ENCODE results near the gene ANKRD11.
"Not testable (repeated sequence)": the region's sequence is repeated elsewhere in the genome, so short reads cannot be mapped to it uniquely, and the experiment has no call there.

ANKRD11 gene

DNA sequence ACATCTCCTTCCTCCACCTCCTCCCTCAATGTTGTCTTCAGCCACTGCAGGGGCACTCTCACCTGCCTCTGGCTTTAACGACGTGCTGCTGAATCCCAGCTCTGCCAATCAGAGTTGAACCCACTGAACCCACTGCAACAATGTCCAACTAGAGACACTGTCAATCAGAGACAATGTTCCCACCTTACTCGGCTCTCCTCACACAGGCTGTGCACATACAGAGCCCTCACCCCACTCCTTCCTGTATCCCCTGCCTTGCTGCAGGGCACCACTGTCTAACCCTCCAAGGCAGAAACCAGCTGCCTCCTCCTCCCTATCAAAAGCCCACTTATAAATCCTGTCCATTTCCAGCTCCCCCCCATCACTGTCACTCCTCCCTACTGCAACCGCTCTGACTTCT lies 58.7 kb downstream of the ANKRD11 start:
- H3K79me1 ChIP-seq (ENCODE audit: low read depth, low read length): peaks cover 16% of the 10 kb centered on the region
- no peak overlapping the region for H2BK5ac ChIP-seq (ENCODE audit: low read length)
- no peak overlapping the region for H2BK15ac ChIP-seq (ENCODE audit: low read length)
- no peak overlapping the region for H3K4me3 ChIP-seq (ENCODE audit: low read length in 2 of 2)
- WGBS, 2 donors (ENCODE audit: extremely low coverage in 2 of 2, insufficient read length in 2 of 2, insufficient replicate concordance in 1 of 2): no CpG with 5 or more reads among the region's 4 CpGs
- H3K9me3 ChIP-seq (replicated peaks in 1 of 2; ENCODE audit: control insufficient read depth in 2 of 2, insufficient read depth in 1 of 2, low read depth in 1 of 2, low read length in 2 of 2): no peaks in the 10 kb centered on the region
- H4K8ac ChIP-seq (ENCODE audit: low read depth, low read length): no peak overlapping the region
- no peak overlapping the region for H3K4me2 ChIP-seq (ENCODE audit: insufficient read depth, low read length, poor library complexity, severe bottlenecking)
- H3K36me3 ChIP-seq (replicated peaks in 1 of 2; ENCODE audit: control insufficient read depth in 2 of 2, insufficient read depth in 2 of 2, low read length in 2 of 2): peaks cover 0 to 50% of the 10 kb centered on the region in 2 donors
- H4K91ac ChIP-seq (ENCODE audit: low read depth, low read length, poor library complexity): no peak overlapping the region
- DNase-seq (ENCODE audit: low spot score): no peak
- no peak overlapping the region for H3K23ac ChIP-seq (ENCODE audit: low read depth, low read length, poor library complexity)
- H3K18ac ChIP-seq (ENCODE audit: low read length): peak overlapping the region; percentile 6
- no peak overlapping the region for H2AFZ ChIP-seq (ENCODE audit: low read length)
- peak overlapping the region; percentile 15 for H3K27ac ChIP-seq (replicated peaks; ENCODE audit: low read length)
- no peak overlapping the region for H2BK120ac ChIP-seq (ENCODE audit: low read depth, low read length)
- H3K27me3 ChIP-seq (ENCODE audit: control insufficient read depth in 3 of 3, insufficient read depth in 3 of 3, low read depth in 1 of 3, low read length in 3 of 3): no peaks in the 10 kb centered on the region
- no peak overlapping the region for H3K4ac ChIP-seq (ENCODE audit: low read length)
- no peak overlapping the region for H3K9ac ChIP-seq (ENCODE audit: low read depth, low read length, poor library complexity)
- H2BK12ac ChIP-seq (ENCODE audit: low read length): no peak overlapping the region
- no peak overlapping the region for H2AK5ac ChIP-seq (ENCODE audit: low read depth, low read length)
- H3K4me1 ChIP-seq (ENCODE audit: control insufficient read depth in 2 of 2, insufficient read depth in 1 of 2, low read depth in 1 of 2, low read length in 2 of 2): peaks cover 2 to 19% of the 10 kb centered on the region in 2 donors
- H3K14ac ChIP-seq (ENCODE audit: low read length): no peak overlapping the region

DNA sequence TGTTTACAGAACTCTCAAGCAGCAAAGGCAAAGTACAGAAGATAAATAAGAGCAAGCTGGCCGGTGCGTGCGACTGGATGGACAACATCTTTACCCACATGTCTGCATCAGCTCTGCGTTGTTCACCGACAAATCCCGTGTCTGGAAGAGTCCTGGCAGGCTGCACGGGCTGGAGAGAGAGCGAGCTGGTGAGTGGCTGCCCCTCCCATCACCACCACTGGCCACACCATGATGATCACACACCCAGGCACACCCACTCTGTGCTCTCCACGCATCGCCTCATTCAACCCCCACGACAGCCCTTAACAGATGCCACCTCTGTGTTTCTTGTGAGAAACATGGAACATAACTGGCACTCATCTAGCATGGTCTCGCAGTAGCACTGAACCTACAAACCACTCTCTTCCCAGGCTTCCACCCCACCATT lies 59.2 kb downstream of the ANKRD11 start:
- H3K27me3 ChIP-seq (ENCODE audit: control insufficient read depth in 3 of 3, insufficient read depth in 3 of 3, low read depth in 1 of 3, low read length in 3 of 3): no peaks in the 10 kb centered on the region
- H3K27ac ChIP-seq (replicated peaks; ENCODE audit: low read length): no peak overlapping the region

DNA sequence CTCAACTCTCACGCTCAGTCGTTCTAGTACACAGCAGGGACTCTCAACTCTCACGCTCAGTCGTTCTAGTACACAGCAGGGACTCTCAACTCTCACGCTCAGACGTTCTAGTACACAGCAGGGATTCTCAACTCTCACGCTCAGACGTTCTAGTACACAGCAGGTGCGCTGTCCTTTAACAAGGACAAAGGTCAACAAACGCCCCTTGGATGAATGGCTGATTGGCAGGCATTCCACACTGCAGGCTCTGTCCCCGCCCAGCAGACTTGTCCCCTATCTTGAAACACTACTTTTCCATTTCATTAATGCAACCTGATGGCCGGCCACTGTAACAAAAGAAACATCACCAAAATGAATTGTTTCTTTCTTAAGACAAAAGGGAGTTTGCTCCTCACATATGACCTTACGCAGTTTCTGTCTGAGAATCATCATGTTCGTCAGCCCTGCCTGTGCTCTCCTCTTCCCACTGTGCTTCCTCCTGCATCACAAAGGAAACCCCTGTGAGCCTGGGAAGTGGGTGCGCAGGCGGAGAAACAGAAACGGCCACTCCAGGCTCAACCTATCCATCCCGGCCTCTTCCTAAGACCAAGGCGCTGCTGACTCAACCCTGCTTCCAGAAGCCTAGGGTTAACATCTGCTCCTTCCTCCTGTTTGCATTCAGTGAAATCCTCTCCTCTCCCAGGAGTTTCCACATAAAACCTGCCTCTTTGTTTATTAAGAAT lies 59.8 kb downstream of the ANKRD11 start:
- Histone ChIP-seq H3K4me1 (ENCODE audit: control insufficient read depth in 2 of 2, insufficient read depth in 1 of 2, low read depth in 1 of 2, low read length in 2 of 2) (peaks cover 2 to 20% of the 10 kb centered on the region in 2 donors), H3K9ac (ENCODE audit: low read depth, low read length, poor library complexity) (no peak overlapping the region), H2AK5ac (ENCODE audit: low read depth, low read length) (no peak overlapping the region), H3K79me1 (ENCODE audit: low read depth, low read length) (peaks cover 14% of the 10 kb centered on the region), H3K4me3 (ENCODE audit: low read length in 2 of 2) (no peak overlapping the region), H2BK5ac (ENCODE audit: low read length) (no peak overlapping the region), H2BK120ac (ENCODE audit: low read depth, low read length) (no peak overlapping the region), H2BK15ac (ENCODE audit: low read length) (no peak overlapping the region), H2AFZ (ENCODE audit: low read length) (no peak overlapping the region), H4K8ac (ENCODE audit: low read depth, low read length) (no peak overlapping the region), H3K18ac (ENCODE audit: low read length) (no peak overlapping the region), H3K36me3 (replicated peaks in 1 of 2; ENCODE audit: control insufficient read depth in 2 of 2, insufficient read depth in 2 of 2, low read length in 2 of 2) (peaks cover 0 to 50% of the 10 kb centered on the region in 2 donors), H3K4ac (ENCODE audit: low read length) (no peak overlapping the region), H4K91ac (ENCODE audit: low read depth, low read length, poor library complexity) (no peak overlapping the region), H3K4me2 (ENCODE audit: insufficient read depth, low read length, poor library complexity, severe bottlenecking) (no peak overlapping the region), H3K27ac (replicated peaks; ENCODE audit: low read length) (no peak overlapping the region), H2BK12ac (ENCODE audit: low read length) (no peak overlapping the region), H3K23ac (ENCODE audit: low read depth, low read length, poor library complexity) (no peak overlapping the region), H3K27me3 (ENCODE audit: control insufficient read depth in 3 of 3, insufficient read depth in 3 of 3, low read depth in 1 of 3, low read length in 3 of 3) (no peaks in the 10 kb centered on the region), H3K14ac (ENCODE audit: low read length) (no peak overlapping the region), H3K9me3 (replicated peaks in 1 of 2; ENCODE audit: control insufficient read depth in 2 of 2, insufficient read depth in 1 of 2, low read depth in 1 of 2, low read length in 2 of 2) (no peaks in the 10 kb centered on the region)
- DNase-seq (ENCODE audit: low spot score): no peak
- no CpG with 5 or more reads among the region's 19 CpGs for WGBS, 2 donors (ENCODE audit: extremely low coverage in 2 of 2, insufficient read length in 2 of 2, insufficient replicate concordance in 1 of 2)

More for the DNA sequence above, 59.2 kb downstream of the ANKRD11 start:
- Histone ChIP-seq H3K4ac (ENCODE audit: low read length) (no peak overlapping the region), H3K4me1 (ENCODE audit: control insufficient read depth in 2 of 2, insufficient read depth in 1 of 2, low read depth in 1 of 2, low read length in 2 of 2) (peaks cover 2 to 19% of the 10 kb centered on the region in 2 donors), H2AK5ac (ENCODE audit: low read depth, low read length) (no peak overlapping the region), H3K79me1 (ENCODE audit: low read depth, low read length) (peaks cover 16% of the 10 kb centered on the region), H2BK5ac (ENCODE audit: low read length) (no peak overlapping the region), H3K18ac (ENCODE audit: low read length) (no peak overlapping the region), H2AFZ (ENCODE audit: low read length) (no peak overlapping the region), H3K4me2 (ENCODE audit: insufficient read depth, low read length, poor library complexity, severe bottlenecking) (no peak overlapping the region), H4K8ac (ENCODE audit: low read depth, low read length) (no peak overlapping the region), H3K9ac (ENCODE audit: low read depth, low read length, poor library complexity) (no peak overlapping the region), H2BK120ac (ENCODE audit: low read depth, low read length) (no peak overlapping the region), H4K91ac (ENCODE audit: low read depth, low read length, poor library complexity) (no peak overlapping the region), H3K4me3 (ENCODE audit: low read length in 2 of 2) (no peak overlapping the region), H3K9me3 (replicated peaks in 1 of 2; ENCODE audit: control insufficient read depth in 2 of 2, insufficient read depth in 1 of 2, low read depth in 1 of 2, low read length in 2 of 2) (no peaks in the 10 kb centered on the region), H3K36me3 (replicated peaks in 1 of 2; ENCODE audit: control insufficient read depth in 2 of 2, insufficient read depth in 2 of 2, low read length in 2 of 2) (peaks cover 0 to 50% of the 10 kb centered on the region in 2 donors), H2BK15ac (ENCODE audit: low read length) (no peak overlapping the region), H2BK12ac (ENCODE audit: low read length) (no peak overlapping the region), H3K14ac (ENCODE audit: low read length) (no peak overlapping the region), H3K23ac (ENCODE audit: low read depth, low read length, poor library complexity) (no peak overlapping the region)
- WGBS, 2 donors (ENCODE audit: extremely low coverage in 2 of 2, insufficient read length in 2 of 2, insufficient replicate concordance in 1 of 2): no CpG with 5 or more reads among the region's 12 CpGs
- DNase-seq (ENCODE audit: low spot score): no peak

DNA sequence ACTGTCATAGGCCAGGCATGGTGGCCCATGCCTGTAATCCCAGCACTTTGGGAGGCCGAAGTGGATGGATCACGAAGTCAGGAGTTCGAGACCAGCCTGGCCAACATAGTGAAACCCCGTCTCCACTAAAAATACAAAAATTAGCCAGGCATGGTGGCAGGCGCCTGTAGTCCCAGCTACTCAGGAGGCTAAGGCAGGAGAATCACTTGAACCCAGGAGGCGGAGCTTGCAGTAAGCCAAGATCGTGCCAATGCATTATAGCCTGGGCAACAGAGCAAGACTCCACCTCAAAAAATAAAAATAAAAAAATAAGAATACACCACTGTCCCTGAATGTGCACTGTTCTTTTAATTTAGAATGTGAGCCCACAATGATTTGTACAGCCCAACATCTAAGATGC lies 61.8 kb downstream of the ANKRD11 start:
- not testable (repeated sequence) for H3K4ac ChIP-seq (ENCODE audit: low read length); H4K91ac ChIP-seq (ENCODE audit: low read depth, low read length, poor library complexity); H2BK5ac ChIP-seq (ENCODE audit: low read length); H3K23ac ChIP-seq (ENCODE audit: low read depth, low read length, poor library complexity); H3K14ac ChIP-seq (ENCODE audit: low read length); H2BK120ac ChIP-seq (ENCODE audit: low read depth, low read length); H2BK15ac ChIP-seq (ENCODE audit: low read length); H3K18ac ChIP-seq (ENCODE audit: low read length); H2AK5ac ChIP-seq (ENCODE audit: low read depth, low read length); H2AFZ ChIP-seq (ENCODE audit: low read length); DNase-seq (ENCODE audit: low spot score); H3K27me3 ChIP-seq (ENCODE audit: control insufficient read depth in 3 of 3, insufficient read depth in 3 of 3, low read depth in 1 of 3, low read length in 3 of 3); H2BK12ac ChIP-seq (ENCODE audit: low read length); H3K9ac ChIP-seq (ENCODE audit: low read depth, low read length, poor library complexity); H3K9me3 ChIP-seq (replicated peaks in 1 of 2; ENCODE audit: control insufficient read depth in 2 of 2, insufficient read depth in 1 of 2, low read depth in 1 of 2, low read length in 2 of 2); H3K4me2 ChIP-seq (ENCODE audit: insufficient read depth, low read length, poor library complexity, severe bottlenecking); H3K27ac ChIP-seq (replicated peaks; ENCODE audit: low read length); H3K4me3 ChIP-seq (ENCODE audit: low read length in 2 of 2); H4K8ac ChIP-seq (ENCODE audit: low read depth, low read length)
- Histone ChIP-seq H3K79me1 (ENCODE audit: low read depth, low read length) (peaks cover 12% of the 10 kb centered on the region), H3K36me3 (replicated peaks in 1 of 2; ENCODE audit: control insufficient read depth in 2 of 2, insufficient read depth in 2 of 2, low read length in 2 of 2) (peaks cover 0 to 46% of the 10 kb centered on the region in 2 donors), H3K4me1 (ENCODE audit: control insufficient read depth in 2 of 2, insufficient read depth in 1 of 2, low read depth in 1 of 2, low read length in 2 of 2) (peaks cover 2 to 19% of the 10 kb centered on the region in 2 donors)
- no CpG with 5 or more reads among the region's 7 CpGs for WGBS, 2 donors (ENCODE audit: extremely low coverage in 2 of 2, insufficient read length in 2 of 2, insufficient replicate concordance in 1 of 2)
